LNCAP (cell line): ENCODE measurements around the gene NIN.

ENCODE experiments used
- CTCF ChIP-seq: fragments of 450-650 bp; IDR thresholded peaks from 2 replicates; pipeline ENCODE4 v1.5.1; 2017; ENCODE audit warnings: mild to moderate bottlenecking

The NIN gene

DNA sequence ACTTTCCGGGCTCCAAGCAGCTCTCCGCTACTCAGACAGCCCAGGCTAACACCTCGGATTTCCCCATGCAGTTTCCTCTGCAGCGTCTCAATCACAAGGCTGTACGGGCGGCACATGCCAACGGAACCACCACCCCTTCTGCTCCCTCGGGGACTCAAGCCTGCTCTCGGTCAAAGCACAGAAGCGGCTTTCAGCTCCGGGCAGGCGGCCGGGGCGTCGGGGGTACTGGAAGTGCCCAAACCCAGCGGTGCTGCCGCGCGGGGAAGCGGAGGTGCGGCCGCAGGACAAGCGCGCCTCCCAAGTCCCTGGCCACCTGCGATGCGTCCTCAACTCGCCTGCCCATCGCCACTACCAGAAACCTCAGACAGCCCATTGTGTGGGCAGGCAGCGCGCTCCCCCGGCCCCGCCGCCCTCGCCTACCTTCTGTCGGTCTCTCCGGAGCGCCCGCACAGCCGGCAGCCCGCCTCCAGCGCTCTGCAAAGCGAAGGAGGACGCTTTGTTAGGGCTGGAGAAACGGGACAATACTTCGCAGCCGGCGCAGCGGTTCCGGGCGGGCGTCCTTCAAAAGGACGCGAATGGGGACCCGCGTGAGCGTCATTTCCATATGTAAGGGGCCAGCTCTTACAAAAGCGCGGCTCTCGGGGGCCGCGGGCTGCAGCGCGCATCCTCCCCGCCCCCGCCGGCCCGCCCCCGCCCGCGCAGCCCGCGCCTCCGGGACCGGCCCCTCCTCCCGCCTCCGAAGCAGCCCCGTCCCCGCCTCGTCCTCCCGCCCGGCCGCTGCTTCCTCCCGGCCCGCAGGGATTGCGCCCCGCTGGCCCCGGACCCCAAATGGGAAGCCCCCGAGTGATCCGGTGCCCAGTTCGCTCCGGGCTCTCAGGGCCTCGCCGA lies 674 bp downstream of the NIN start:
- no peak for TF ChIP-seq CTCF

GRCh38 chr14:50829489-50830043 lies 1.4 kb downstream of the NIN start:
- TF ChIP-seq CTCF: no peak

DNA sequence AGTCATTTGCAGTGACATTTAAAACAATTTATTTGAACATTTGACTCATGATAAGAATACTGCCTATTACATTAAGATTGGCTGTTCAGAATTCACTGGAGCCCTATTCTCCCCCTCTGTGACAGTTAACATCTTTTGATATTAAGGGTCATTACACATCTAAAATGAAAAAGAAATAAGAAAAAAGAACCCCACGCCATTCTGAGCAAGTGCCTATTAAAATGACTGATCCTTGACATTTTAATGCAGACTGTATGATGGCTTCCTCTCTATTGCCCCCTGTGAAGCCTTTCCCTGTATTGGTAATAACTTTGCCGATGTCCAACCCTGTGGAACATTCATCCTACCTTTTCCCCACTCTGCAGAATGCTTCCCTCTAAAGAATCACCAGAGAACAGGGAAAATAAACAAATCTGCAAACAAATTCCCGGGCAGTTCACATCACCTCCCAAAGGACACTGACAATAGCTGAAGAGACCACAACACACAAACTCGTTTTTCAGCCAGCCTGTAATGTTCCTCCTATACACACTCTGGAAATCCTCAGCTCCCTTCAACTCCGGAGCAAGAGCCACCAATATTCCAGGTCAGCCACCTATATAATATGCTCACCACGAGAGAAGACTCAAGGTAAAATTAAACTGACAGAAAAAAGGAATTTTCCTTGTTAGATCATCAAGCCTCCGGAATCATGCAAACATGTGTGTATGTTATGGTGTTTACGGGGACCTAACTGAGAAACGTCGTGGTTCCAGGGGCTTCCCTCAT lies 2.1 kb downstream of the NIN start:
- no peak for TF ChIP-seq CTCF

DNA sequence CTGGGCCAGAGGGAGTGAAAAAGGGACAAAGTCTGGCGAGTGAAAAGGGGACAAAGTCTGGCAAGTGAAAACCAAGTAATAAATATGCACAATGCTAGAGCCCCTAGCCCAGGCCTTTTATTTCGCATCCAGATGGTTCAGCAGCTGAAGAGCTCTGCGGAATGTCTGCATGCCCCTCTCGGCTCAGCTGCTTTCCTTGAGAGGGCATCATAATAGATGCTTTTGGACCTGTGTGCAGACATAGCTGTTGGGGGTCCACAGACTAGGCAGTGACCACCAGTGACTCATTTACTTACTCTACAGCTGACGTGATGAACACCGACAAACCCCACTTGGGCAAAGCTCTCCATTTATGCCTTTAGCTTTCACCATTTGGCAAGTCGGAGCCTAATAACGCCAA lies 4.3 kb downstream of the NIN start:
- TF ChIP-seq CTCF: no peak

DNA sequence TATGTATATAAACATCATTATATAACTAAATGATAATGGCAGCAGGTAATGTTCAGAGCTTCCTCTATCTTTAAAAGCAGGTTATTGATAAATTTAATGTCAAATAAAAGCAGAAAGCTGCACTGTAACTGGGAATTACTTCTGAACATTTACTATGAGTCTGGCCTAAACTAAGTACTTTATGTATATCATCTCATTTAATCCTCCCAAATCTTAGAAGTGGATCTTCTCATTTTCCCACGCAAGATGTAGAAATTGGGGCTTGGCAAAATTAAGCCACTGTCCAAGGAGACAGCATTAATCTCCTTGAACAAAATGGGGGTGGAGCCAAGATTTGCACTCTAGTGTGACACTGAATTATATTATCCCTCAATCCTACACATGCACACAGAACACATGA lies 5.7 kb downstream of the NIN start:
- no peak for TF ChIP-seq CTCF

DNA sequence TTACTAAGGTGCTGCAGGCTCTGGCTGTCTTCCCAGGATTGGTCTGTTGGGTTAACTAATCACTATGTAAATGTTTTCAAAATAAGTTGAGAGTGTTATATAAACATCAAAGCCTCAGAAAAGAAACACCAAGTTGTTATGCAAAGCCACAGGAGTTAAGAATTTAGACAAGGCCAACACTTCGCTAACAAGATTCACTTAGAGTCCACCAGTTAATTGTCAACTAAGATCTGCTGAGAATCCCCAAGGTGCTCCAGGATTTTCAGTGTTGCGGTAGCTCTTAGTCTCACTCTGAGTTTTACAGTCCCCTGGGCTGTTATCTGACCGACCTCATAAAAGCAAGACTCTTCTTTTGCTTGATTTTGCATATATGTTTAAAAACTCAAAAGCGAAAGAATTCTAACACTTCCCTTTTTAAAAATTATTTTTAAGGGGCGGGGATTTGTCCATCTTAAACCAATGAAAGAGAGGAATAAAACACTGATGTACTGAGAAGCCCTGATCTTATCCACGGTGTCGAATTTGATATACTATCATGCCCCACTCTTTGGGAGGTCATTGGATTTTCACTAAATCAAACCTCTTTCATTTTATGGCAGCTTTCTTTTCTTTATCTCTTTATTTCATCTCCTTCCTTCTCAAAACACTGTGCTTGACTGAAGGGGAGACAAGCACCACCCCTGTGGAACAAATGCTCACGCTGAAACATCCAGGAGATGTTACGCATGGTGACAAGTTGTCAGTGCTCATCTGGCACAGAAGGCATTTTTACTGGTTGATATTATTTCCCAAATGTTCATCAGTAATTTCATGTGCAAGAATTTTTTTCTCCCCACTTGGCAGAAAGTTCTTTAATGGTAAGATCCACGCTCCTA lies 7.0 kb downstream of the NIN start:
- no peak for TF ChIP-seq CTCF
